ENCODE measurements around the gene DCXR. TPM values are rescaled to one million over a fixed set of nuclear protein-coding genes. Genes with fewer than 3 reads are reported as not detected.

The DCXR gene
- total and polyA plus RNA-seq, 2 of the 13 experiments (the other 11 are each of a cell fraction or from before 2014, with no cell fraction given), result 287 to 311 TPM

- TF ChIP-seq ZNF704 (CRISPR knock-in tag; IDR thresholded peaks at IDR 0.05; ENCODE audit: borderline replicate concordance) (peak; percentile 43; the same call in 1 of the 2 replicates), FUBP1 (CRISPR knock-in tag; IDR thresholded peaks at IDR 0.05; ENCODE audit: borderline replicate concordance) (no peak), PAF1 (CRISPR knock-in tag; IDR thresholded peaks at IDR 0.05) (peak; percentile 86), RXRA (CRISPR knock-in tag; IDR thresholded peaks at IDR 0.05) (peak; percentile 4; the same call in 1 of the 2 replicates), ZBTB1 (CRISPR knock-in tag; IDR thresholded peaks at IDR 0.05; ENCODE audit: borderline replicate concordance) (no peak), BRD4 (CRISPR knock-in tag; IDR thresholded peaks at IDR 0.05) (0 out of 2 replicates have a peak, but pooled peaks have one; percentile 13), NKX3-1 (CRISPR knock-in tag; IDR thresholded peaks at IDR 0.05) (0 out of 2 replicates have a peak, but pooled peaks have one; percentile 6), ZNF788 (CRISPR knock-in tag; IDR thresholded peaks at IDR 0.05; ENCODE audit: borderline replicate concordance) (0 out of 2 replicates have a peak, but pooled peaks have one; percentile 12), ZKSCAN8 (CRISPR knock-in tag; IDR thresholded peaks at IDR 0.05; ENCODE audit: borderline replicate concordance) (0 out of 2 replicates have a peak, but pooled peaks have one; percentile 11), ZSCAN21 (CRISPR knock-in tag; IDR thresholded peaks at IDR 0.05; ENCODE audit: borderline replicate concordance) (no peak), ZNF691 (CRISPR knock-in tag; IDR thresholded peaks at IDR 0.05; ENCODE audit: borderline replicate concordance, low read depth) (0 out of 2 replicates have a peak, but pooled peaks have one; percentile 29), ZBTB34 (CRISPR knock-in tag; IDR thresholded peaks at IDR 0.05) (0 out of 2 replicates have a peak, but pooled peaks have one; percentile 2), ZNF607 (CRISPR knock-in tag; IDR thresholded peaks at IDR 0.05; ENCODE audit: borderline replicate concordance) (no peak), POGZ (CRISPR knock-in tag; IDR thresholded peaks at IDR 0.05) (no peak), PCBP1 (IDR thresholded peaks at IDR 0.05; ENCODE audit: borderline replicate concordance, low read depth, low read length) (no peak; the same call in 1 of the 2 replicates), HNRNPK (IDR thresholded peaks at IDR 0.05; ENCODE audit: low read depth, low read length, poor library complexity, severe bottlenecking) (peak; percentile 9), ZNF513 (CRISPR knock-in tag; conservative IDR thresholded peaks at IDR 0.05) (0 out of 2 replicates have a peak, but pooled peaks have one; percentile 42), MAFF (IDR thresholded peaks at IDR 0.05; ENCODE audit: low read depth, low read length) (no peak), ZMYM3 (CRISPR knock-in tag; IDR thresholded peaks at IDR 0.05) (no peak), AGO1 (IDR thresholded peaks at IDR 0.05; ENCODE audit: low read depth, low read length, poor library complexity, severe bottlenecking) (peak; percentile 90), ZFX (CRISPR knock-in tag; IDR thresholded peaks at IDR 0.05; ENCODE audit: low read depth) (peak; percentile 42)
Observed at GRCh38 chr17:82016061-82016874, 21.2 kb downstream of the DCXR start (continued).
